Erythroblast (primary cell): ENCODE data around the gene NKPD1.

Experiments used
- GATA1 ChIP-seq: IDR thresholded peaks from 2 replicates; pipeline ENCODE4 v1.6.1; 2011; ENCODE audit warnings: low read depth, mild to moderate bottlenecking, control low read depth, low read length, moderate library complexity
- POLR2A ChIP-seq: IDR thresholded peaks from 2 replicates; pipeline ENCODE4 v1.6.1; 2011; ENCODE audit warnings: mild to moderate bottlenecking, low read length

- TF ChIP-seq POLR2A (no peak), GATA1 (no peak)
Observed at GRCh38 chr19:45149129-45149528, 11.7 kb downstream of the NKPD1 start.
